Motor neuron (in vitro differentiated cells): Measurements from ENCODE around the gene CHST14. TPM values are rescaled to one million over a fixed set of nuclear protein-coding genes. Genes with fewer than 3 reads are reported as not detected.

Source experiments
- ATAC-seq, 8 experiments: fragments of 200-7000 bp; cut with Tn5 transposase; replicated peaks in 6 of 8; 2 replicates each; pipeline ENCODE4 v1.8.0; 2021; ENCODE audit warnings: mild to moderate bottlenecking in 8 of 8, moderate library complexity in 8 of 8
- H3K27ac ChIP-seq, 2 donors: fragments of 250-450 bp; sonication (Bioruptor Pico); 2 replicates each; pipeline ENCODE4 v1.9.0; 2021; ENCODE audit warnings: antibody characterized with exemption in 2 of 2, mild to moderate bottlenecking in 2 of 2, moderate library complexity in 1 of 2
- H3K4me1 ChIP-seq, 2 donors: fragments of 250-450 bp; sonication (Bioruptor Pico); replicated peaks in 1 of 2; 2 replicates each; pipeline ENCODE4 v1.6.1; 2021; ENCODE audit warnings: antibody characterized with exemption in 2 of 2, mild to moderate bottlenecking in 2 of 2, moderate library complexity in 1 of 2
- H3K4me3 ChIP-seq, 5 donors: fragments of 250-450 bp; sonication (Bioruptor Pico); 2 replicates each; pipeline ENCODE4 v1.9.0; 2021; ENCODE audit warnings: antibody characterized with exemption in 5 of 5, mild to moderate bottlenecking in 5 of 5, moderate library complexity in 4 of 5
- WGBS, 10 experiments: fragments of 450-650 bp; shearing (Covaris generic); methylation state at CpG; one replicate each; pipeline ENCODE4 v1.0.0; 2022; 5-methylcytosine and 5-hydroxymethylcytosine counted together
- in situ Hi-C, 9 experiments: fragments of 400-800 bp; cut with MboI; loops; one replicate each; pipeline ENCODE4 v1.15.0; 2021; ENCODE audit warnings: low sequenced_read_pairs in 9 of 9, low pct_unique_long_range_greater_than_20kb in 2 of 9; ENCODE audit not compliant: unreplicated experiment in 9 of 9
- total RNA-seq, 8 experiments: library from RNA; unstranded; fragments of 300-600 nt; gene quantifications; 2 replicates each; pipeline versions ENCODE4 v1.2.3 to v1.2.4, GENCODE V29; 2022

The CHST14 gene
- total RNA-seq, 8 experiments from 2014 or later: 2.1 to 12.0 (median 6.0) TPM

DNA sequence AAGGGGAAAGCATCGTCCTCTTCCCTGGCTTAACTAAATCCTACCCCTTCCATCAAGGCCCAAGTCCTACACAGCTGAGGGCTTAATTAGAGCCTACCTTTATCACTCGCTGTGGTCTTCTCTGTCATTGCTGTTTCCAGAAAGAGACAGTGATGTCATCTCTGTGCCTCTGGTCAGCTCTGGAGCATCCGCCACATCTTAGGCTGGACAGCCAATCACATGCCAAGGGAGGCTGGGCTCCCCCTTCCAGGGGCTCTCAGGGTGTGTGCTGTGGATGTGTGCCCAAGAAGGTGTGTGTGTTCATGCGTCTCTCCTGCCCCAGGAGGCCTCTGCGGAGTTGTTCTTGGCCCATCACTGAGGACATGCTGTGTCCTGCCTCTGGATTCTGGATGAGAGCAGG, 42.8 kb downstream of the CHST14 start:
- WGBS, 10 experiments: 33 to 100% (median 95%) methylated on average over 1 to 3 of the region's 5 CpGs; no CpG with 5 or more reads in 4 of the 10 experiments
- in situ Hi-C loops: no loop called here
- Histone ChIP-seq H3K27ac (no peak overlapping the region), H3K4me1 (peaks cover 0 to 8% of the 10 kb centered on the region in 2 donors), H3K4me3 (no peak overlapping the region)
- ATAC-seq: peak in 5 of 8 experiments; percentile 57 to 81 (median 65)

DNA sequence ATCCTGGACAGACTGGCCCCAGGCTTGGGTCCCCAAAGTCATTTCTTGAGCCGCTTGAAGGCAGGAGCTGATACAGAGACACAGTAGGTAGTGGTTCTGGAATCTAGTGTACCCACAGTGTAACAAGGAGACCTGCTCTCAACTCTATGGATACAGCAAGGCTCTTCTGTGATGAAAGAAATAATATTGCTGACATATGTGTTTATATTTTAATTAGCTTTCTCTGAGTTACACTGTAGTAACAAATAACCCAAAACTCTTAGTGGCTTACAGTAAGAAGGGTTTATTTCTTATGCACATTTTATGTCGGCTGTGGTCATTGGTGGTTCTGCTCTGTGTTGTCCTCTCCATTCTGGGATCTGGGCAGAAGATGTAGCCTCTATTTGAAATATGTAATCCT, 45.5 kb downstream of the CHST14 start:
- no peak for ATAC-seq
- Histone ChIP-seq H3K4me3 (no peak overlapping the region), H3K27ac (no peak overlapping the region), H3K4me1 (peaks cover 0 to 7% of the 10 kb centered on the region in 2 donors)
- 71 to 100% (median 92%) methylated on average over 1 to 2 of the region's 2 CpGs; no CpG with 5 or more reads in 4 of the 10 experiments for WGBS, 10 experiments
- in situ Hi-C loops: no loop called here

Other genes starting within 250 kb of the CHST14 start
- 10 to 100 TPM in 1 of 8 experiments, 1 to 10 TPM in 5, under 1 TPM in 2; 0.56 to 13.1 (median 2.3) TPM for gene PAK6, start 231.9 kb upstream of the CHST14 start, total RNA-seq
- under 1 TPM in 3 of 8 experiments, not detected in 5; 0.17 to 0.66 (median 0.27) TPM for gene ANKRD63, start 187.9 kb upstream of the CHST14 start, total RNA-seq
- 1 to 10 TPM in 6 of 8 experiments, under 1 TPM in 2; 0.87 to 3.3 (median 1.6) TPM for gene PLCB2, start 163.0 kb upstream of the CHST14 start, total RNA-seq
- 10 to 100 TPM in 6 of 8 experiments, 1 to 10 TPM in 2; 6.5 to 16.8 (median 13.4) TPM for gene INAFM2, start 147.3 kb upstream of the CHST14 start, total RNA-seq
- 10 to 100 TPM in 1 of 8 experiments, 1 to 10 TPM in 3, under 1 TPM in 4; 0.50 to 32.6 (median 1.9) TPM for gene CCDC9B, start 130.0 kb upstream of the CHST14 start, total RNA-seq
- gene PHGR1, start 120.0 kb upstream of the CHST14 start, total RNA-seq: under 1 TPM in 1 of 8 experiments, not detected in 7; 0.81 TPM
- gene DISP2, start 112.8 kb upstream of the CHST14 start, total RNA-seq: 1 to 10 TPM in 6 of 8 experiments, under 1 TPM in 2; 0.17 to 9.1 (median 5.3) TPM
- 10 to 100 TPM; 19.5 to 63.3 (median 29.3) TPM for gene KNSTRN, start 88.3 kb upstream of the CHST14 start, total RNA-seq
- gene IVD, start 65.2 kb upstream of the CHST14 start, total RNA-seq: 10 to 100 TPM; 20.3 to 93.9 (median 33.7) TPM
- gene BAHD1, start 30.0 kb upstream of the CHST14 start, total RNA-seq: 10 to 100 TPM; 10.4 to 24.9 (median 20.2) TPM
- gene CCDC32, start 94.1 kb downstream of the CHST14 start, total RNA-seq: 10 to 100 TPM; 13.9 to 34.6 (median 21.1) TPM
- gene RPUSD2, start 98.3 kb downstream of the CHST14 start, total RNA-seq: 10 to 100 TPM in 6 of 8 experiments, 1 to 10 TPM in 2; 8.5 to 12.6 (median 11.1) TPM
- gene KNL1, start 123.3 kb downstream of the CHST14 start, total RNA-seq: 10 to 100 TPM in 3 of 8 experiments, 1 to 10 TPM in 4, under 1 TPM in 1; 0.61 to 21.4 (median 1.6) TPM
- gene RAD51, start 224.2 kb downstream of the CHST14 start, total RNA-seq: 1 to 10 TPM in 3 of 8 experiments, under 1 TPM in 5; 0.46 to 9.0 (median 0.76) TPM